Activated T-cell treated with anti-CD3 and anti-CD28 coated beads, Interleukin-2, amount 50 U/mL, for 1 hour (primary cell): ENCODE measurements around the gene WNT3.
A peak's percentile ranks its signal among the peaks of the same experiment; 100 is the strongest.
"Not testable (repeated sequence)": the region's sequence is repeated elsewhere in the genome, so short reads cannot be mapped to it uniquely, and the experiment has no call there.

Source experiments
- DNase-seq: peaks from one replicate; pipeline ENCODE4 v3.0.0-alpha.2; 2020

WNT3 gene

DNA sequence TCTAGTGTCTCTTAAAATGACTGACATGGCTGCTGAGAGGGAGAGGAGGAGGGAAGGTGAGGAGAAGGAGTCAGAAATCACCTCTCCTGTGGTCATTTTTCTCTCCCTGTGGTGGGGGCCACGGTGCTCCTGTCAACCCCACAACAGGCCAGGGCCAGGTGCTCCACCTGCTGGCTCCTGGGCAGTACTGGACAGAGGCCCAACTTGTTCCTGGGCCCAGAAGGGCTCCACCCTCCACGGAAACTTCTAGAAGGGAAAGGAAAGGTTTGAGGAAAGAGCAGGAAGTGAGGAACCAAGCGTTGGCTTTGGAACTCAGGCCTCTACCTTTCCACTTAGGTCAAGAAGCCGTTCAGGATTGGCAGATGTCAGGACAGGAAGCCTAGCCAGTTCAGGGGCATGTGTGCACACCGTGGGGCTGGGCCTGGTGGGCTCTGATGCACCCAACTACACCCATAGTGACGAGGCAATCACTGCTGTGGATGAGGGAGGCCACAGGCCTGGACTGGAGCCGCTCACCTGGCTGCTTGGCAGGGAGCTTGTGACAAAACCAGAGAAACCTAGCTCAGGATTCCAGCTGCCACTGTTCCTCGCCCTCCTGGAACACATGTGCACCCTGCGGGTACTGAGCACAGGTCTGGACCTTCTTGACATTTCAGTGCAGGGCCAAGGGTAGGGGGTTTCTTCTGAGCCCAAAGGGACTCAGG is 36.1 kb downstream of the WNT3 start:
- no peak for DNase-seq

DNA sequence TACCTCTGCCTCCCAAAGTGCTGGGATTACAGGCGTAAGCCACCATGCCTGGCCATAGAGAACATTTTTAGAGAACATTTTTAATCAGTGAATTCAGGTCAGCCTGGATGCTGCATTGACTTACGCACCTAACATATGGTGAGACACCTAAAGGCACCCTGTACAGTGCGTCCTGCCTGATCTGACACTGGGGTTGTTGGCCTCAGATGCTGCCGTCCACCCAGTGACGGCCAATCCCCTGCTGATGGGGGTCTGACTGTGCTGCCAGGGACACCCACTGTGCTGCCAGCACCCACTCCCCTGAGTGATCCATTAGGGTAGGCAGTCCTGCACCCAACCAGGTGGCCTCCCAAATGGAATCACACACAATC is 38.5 kb downstream of the WNT3 start:
- DNase-seq = no peak

DNA sequence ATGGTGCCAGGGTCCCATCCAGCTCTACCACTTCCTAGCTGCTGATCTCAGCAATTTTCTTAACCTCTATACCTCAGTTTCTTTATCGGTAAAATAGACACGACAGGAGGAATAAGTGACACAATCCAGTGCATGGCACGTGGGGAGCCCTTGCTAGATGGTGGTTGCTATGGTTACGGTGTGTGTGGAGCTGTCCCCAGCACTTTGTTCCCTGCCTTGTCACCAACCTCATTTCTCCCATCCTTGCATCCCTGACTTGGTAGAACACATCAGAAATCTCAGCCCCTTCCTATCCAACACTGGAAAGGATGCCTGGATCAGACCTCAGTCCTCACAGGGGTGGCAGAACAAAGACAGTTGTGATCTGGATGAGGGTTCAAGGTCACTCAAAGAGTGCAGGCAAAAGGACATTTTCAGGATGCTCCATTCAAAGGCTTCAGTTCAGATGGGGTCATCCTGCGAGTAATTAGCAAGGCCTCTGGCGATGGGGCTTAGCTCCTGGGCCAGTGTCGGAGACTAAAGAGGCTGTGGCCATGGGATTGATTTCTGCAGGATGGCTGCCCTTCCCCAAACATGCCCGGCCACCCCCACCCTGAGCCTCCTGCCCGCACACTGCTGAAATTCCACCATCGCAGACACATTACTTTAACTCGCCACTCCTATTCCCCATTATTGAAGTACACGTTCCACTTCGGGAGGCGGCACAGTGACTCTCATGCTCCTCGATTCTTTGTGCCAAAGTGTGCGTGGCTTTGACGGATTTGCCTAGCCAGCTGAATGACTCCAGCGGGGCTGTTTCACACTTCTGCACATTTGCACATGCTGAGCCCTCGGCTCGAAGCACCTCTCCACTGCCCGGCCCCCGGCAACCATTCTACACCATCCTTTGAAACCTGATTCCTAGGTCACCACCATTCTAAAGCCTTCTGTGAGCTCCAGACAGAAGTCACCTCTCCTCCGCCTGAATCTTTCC is 40.3 kb downstream of the WNT3 start:
- no peak for DNase-seq

DNA sequence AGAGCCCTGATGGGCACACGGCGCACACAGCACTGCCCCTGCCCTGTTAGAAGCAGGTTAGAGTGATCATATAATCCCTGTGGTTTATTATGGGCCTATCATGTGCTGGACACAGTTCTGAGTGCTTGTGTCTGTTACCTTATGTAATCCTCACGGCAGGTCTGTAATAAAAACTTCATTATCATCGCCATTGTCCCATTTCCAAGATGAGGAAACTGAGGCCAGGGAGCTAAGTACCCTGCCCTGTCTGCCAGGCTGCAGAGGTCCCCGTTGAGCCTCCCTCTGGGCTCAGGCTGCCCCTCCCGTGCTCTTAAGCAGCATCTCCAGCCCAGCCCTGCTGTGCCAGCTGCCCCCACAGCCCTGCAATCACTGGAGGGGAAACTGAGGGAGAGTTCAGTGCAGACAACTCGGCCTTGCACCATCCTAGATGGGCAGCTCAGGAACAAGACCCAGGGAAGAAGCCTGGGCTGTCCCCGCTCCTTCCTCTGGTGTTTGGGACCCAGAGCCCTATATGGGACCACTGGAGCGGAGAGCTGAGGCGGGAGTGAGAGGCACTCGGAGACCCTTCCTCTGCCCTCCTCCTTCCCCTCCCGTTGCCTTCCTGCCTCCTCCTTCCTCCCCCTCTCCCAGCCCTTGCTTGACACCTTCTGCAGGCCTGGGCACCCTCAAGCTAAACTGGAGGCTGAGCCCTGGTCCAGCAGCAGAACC is 42.0 kb downstream of the WNT3 start:
- DNase-seq = no peak

DNA sequence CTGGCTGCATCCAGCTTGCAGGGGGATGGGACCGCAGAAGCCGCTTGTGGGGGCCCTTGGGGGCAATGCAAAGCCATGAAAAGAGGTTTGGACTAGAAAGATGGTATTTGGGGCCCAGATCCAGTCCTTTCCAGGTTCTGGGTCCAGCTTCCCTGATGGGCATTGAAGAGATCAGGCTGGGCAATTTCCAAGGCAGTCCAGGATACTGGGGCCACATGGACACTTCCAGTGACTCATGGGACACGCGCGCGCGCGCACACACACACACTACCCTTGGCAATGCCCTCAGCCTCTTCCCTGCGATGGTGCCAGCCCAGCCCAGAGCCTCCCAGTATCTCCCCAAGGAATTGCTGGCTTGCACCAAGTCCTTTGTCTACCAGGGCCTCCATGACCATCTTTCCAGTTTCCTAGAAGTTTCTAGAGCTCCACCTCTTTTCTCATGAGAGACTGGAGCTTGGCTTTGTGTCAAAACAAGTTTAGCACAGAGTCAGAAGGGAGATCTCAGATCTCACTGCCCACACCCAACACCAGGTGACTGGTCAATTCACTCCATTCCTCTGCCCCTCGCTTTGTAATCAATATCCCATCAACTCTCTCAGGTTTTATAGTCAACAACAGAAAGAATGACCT is 44.3 kb downstream of the WNT3 start:
- no peak for DNase-seq

DNA sequence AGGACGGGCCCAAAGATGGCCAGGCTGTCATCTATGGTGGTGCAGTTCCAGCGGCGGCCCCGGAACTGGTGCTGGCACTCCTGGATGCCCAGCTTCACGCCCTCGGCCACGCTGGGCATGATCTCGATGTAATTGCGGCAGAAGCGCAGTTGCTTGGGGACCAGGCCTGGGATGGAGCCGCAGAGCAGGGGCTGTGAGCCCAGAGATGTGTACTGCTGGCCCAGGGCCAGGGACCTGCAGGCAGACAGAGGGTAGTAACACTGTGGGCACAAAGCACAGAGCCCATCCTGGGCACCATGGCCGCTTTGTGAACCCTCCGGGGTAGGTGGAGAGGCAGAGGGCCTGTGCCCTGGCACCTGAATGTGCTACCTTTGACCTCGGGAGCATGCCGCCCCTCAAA is 44.8 kb downstream of the WNT3 start:
- no peak for DNase-seq

DNA sequence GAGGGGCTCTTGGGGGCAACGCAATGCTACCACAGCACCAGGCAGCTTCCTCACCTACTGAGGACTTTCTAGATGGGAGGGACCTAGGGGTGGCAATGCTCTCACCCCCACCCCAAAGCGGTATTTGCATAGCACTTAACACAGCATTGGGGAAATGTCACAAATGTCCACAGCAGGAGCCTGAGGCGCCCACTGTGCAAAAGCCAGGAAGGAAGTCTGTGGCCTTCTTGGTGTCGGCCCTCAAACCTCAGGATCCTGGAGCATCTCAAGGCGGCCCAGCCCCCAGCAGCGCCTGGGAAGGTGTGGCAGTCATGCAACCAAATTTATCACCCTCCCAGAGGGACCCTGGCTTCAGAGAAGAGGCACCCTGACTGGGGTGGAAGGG is 45.3 kb downstream of the WNT3 start:
- no peak for DNase-seq

DNA sequence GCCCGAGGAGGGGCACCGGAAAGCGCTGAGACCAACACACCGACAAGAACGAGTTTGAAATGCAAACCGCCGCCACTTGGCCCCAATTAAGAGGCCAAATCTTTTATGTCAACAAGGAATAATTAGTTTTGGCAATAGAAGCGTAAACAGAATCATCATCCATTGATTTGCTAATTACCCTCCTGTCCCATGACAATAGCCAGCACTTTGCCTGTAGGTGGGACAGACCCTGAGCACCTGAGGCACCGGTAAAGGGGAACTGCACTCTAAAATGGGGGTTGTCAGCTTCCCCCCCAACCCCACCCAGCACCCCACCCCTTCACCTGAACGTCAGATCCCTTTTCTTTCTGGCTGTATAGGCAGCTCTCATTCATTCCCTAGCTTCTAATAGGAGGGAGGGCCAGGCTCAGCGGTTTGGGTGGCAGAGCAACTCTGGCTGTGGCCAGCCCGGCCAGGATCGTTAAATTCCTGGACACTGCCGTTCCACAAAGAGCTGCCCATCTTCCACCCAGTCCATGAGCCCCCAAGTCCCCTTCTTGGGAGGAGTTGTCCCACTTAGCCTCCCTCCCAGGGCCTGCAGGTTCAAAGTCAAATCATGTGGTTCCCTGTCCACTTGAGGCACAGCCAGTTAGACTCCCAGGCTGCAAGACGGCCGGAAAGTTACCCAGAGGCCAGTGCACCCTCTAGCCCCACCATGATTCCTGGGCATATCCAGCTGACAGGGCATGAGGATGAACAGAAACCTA is 45.8 kb downstream of the WNT3 start:
- DNase-seq = no peak

DNA sequence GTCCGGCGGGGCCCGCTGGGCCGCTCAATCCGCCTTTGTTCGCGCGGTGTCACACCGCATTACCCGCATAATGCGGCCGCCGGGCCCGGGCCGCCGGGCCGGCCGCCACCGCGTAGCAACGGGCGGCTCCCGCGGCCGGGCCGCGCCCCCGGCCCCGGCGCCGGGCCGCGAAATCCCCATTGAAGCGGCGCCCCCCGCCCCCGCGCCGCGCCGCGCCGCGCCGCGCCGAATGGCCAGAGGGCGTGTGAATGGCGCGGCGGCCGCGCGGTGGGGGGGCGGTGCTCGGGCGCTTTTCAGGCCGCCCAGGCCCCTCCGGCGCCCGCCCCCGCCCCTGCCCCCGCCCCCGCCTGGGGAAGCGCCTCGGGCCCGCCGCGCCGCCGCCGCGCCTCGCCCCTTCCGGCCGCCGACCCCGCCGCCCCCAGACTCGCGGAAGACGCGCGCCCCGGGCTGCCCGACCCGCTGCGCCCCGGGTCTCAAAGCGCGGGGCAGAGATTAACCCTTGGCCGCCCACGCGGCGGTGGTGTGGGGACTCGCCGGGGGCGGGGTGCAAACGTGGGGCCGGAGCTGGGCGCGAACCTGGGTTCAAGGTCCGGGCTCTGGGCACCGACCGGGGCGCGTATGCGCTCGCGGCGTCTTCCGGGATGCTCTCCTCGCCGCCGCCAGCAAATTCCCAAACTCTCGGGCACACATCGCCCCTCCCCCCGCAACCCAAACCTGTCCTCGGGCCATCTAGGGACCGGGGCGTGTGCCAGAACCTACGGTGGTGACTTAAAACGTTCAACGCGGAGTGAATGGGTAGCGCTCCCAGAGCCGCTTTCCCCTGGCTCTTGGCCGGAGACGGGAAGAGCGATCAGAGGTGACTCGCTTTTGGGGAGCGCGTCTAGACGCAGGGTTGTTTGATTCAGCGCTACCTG is 46.7 kb downstream of the WNT3 start:
- peak; percentile 27 for DNase-seq

DNA sequence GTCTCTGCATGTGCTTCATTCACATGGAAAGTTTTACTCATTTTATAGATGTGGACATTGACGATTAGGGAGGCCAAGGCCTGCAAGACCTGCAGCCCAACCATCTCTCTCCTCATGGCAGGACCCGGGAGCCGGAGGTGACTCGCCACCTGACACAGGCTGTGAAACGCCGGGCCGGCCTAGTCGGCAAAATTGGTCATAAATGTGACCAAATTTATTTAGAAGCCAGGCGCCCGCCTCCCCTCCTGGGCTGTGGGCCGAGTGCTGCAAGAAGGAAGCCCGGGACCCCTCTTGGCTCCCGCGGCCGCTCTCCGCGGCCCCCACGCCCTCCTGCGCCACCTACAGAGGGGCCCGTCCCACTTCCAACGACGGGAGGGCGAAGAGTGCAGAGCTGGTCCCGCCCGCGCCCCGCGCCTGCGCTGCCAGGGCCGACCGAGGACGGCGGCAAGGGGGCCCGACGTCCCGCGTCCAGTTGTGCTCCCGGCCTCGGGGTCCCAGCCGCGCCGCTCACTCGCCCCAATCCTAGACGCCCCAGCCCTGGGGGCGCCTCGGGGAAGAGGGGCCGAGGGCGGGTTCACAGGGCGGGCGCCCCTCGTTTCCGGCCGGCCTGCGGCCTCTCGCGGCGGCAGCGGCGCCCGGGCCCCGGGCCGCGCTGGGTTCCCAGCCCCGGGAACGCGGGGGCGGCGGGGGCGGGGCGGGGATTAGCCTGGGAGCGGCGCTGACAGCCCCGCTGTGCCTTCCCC is 47.5 kb downstream of the WNT3 start:
- DNase-seq = peak; percentile 42

DNA sequence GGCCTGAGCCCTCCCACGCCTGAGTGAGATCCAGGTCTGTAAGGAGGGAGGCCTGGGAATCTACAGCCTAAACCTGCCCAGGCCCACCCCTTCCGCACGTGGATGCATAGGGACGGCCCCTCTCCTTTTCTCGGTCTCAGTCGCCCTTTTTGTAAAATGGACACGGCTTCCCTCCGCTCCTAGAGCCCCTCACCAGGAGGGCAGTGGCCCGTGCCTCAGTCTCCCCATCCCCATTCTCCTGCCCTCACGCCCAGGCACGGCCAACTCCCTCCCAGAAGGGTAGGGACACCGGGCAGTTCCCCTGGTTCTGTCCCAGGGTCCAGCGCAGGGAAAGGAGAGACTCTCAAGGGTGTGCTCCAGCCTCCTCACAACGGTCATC is 48.1 kb downstream of the WNT3 start:
- no peak for DNase-seq

DNA sequence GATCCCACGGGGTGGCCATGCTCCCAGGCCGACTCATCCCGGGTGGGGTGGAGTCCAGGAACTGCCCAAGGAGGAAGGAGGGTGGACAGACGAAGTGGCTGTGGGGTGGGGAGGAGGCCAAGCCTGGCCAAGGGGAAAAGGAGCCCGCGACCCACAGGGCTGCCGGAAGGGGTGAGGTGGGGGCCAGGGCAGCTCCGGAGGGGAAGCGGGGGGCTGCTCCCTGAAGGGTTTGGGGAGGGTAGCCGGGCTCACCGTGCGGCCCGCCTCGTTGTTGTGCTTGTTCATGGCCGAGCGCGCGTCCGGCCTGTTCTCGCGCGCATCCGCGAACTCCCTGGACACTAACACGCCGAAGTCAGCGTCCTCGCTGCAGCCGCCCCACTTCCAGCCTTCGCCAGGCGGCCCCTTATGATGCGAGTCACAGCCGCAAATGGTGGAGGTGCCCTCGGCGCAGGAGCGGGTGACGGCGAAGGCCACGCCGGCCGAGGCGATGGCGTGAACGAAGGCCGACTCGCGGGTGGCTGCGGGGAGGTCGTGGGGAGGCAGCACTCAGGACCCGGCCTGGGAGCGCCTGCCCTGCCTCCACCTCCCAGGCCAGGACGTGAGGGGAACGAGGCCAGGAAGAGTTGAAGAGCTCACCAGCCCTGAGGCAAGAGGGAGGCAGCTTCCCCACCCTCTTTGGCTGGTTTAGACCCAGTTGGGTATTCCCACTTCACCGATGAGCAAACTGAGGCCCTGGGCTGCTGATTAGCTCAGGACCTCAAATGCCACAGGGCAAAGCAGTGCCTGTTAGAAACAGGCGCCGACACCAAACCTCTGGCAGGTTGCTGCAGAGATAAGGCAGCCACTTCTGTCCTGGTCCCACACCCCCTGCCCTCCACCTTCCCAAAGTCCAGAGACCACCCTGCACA is 48.7 kb downstream of the WNT3 start:
- no peak for DNase-seq

DNA sequence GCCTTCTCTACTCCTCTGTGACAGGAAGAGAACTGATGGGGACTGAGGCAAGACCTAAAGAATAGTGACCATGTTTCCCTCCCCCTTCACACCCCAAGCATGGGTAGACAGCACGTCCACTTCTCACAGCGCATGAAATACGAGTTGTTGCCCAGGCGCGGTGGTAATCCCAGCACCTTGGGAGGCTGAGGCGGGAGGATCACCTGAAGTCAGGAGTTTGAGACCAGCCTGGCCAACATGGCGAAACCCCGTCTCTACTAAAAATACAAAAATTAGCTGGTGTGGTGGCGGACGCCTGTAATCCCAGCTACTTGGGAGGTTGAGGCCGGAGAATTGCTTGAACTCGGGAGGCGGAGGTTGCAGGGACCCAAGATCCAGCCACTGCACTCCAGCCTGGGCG is 49.6 kb downstream of the WNT3 start:
- not testable (repeated sequence) for DNase-seq

DNA sequence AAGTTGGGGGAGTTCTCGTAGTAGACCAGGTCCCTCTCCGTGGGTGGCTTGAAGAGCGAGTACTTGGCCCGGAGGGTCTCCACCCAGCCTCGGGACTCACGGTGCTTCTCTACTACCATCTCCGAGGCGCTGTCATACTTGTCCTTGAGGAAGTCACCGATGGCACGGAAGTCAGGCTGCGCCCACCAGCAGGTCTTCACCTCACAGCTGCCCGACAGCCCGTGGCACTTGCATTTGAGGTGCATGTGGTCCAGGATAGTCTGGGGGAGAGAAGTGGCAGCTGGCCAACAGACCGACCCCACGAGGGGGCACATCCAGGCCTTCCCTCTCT is 50.0 kb downstream of the WNT3 start:
- no peak for DNase-seq

DNA sequence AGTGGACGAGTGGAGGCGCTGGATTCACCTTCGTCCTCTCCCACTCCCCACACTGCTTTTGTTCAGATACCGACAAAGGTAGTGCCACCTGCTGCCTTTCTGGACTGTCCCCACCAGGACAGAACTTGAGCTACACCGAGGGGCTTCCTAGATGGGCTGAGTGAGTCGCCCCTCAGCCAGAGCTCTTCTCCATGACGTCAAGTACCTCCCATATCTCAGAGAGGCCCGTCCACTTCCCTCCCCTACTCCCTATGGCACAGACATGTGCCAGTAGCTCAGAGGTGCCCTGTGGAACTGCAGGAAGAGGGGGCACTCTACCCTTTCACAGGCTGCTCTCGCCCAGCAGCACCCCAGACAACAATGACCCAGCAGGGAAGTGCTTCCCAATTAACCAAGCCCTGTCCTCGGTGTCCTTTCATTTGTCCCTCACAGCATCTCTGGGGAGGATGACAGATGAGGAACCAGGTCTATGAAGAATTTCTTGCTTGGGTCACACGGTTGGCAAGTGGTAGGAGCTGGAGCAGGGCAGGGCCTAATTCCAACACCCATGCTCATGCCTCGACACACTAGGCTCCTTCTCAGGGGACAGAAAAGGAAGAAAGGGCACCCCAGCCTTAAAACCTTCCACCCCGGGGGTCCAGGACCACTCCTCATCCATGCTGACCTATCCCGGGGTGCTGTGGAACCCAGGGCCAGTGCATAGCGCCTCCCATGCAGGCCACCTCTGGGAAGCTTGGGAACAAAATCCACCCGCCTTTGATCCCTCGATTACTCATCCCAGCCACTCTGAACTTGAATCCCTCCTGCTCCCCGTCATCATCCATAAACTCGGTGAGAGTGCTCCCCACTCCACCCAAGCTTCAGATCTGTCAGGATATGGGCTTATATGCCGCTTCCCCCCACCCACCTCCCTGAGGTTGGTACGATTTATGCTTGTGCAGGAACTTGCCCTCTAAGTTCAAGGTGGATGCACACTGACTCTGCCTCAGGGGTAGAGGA is 51.7 kb downstream of the WNT3 start:
- DNase-seq = no peak

DNA sequence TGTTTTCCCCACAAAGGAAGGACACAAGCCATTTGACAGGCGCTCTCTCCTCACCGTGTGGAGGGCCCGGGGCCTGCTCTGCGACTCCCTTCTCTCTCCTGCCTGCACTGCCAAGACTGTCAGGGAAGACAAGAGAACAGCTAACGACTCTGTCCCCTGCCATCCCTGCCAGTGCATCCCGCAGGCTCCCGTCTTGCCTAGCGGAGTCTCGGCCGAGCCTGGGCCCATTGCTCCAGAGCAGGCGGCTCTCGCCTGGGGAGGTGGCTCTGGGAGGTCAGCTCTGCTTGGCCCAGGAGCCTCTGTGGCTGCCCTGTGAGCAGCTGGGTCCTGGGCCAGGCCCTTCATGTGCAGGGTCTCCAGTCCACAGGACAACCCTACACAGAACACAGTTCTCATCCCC is 53.0 kb downstream of the WNT3 start:
- DNase-seq = no peak

DNA sequence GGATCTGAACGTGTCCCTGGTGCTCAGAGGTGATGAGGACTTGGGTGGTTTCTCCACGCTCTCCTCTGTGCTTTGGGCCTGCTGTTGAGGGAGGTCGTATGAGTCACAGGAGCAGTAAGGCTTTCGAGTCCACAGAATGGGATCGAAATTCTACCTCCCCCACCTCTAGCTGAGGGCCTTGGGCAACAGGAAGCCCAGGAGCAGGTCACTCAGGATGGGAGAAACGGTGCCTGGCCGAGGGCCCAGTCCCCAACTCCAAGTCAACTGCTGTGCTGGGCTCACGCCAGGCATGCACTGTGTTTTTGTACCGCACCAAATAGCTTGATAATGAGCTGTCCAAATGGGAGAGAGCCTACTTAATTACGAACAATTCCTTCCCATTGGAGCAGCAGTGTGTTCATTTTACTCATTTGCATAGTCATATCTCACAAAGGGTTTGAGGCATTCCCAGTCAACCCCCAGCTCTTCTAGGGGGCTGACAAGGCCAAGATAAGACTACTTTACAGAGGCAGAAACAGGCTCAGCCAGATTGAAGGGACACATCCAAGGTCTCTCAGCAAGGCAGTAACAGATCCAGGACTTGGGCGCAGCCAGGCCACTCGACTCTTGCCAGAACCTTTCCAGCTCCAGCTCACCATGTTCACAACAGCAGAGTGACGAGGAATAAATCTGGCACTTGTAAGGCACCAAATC is 53.6 kb downstream of the WNT3 start:
- DNase-seq = no peak
